Body of pancreas (tissue), 4 donors: ENCODE data around the gene TTC13.
"Not testable (repeated sequence)": the region's sequence is repeated elsewhere in the genome, so short reads cannot be mapped to it uniquely, and the experiment has no call there.

Experiments used
- POLR2A ChIP-seq, 3 donors: fragments of 450-650 bp; IDR thresholded peaks; one replicate each; pipeline ENCODE4 v1.6.1; 2016; ENCODE audit warnings: antibody characterized with exemption in 3 of 3, mild to moderate bottlenecking in 2 of 3
- TF ChIP-seq, protein P1 (sequence below), 7 experiments: fragments of 450-650 bp in 4 of 7; fragments of 200-600 bp in 3 of 7; sonication (generic) in 3 of 7; IDR thresholded peaks; one replicate each; pipeline ENCODE4 v1.5.1; 2016 to 2019; ENCODE audit warnings: antibody characterized with exemption in 7 of 7

DNA sequence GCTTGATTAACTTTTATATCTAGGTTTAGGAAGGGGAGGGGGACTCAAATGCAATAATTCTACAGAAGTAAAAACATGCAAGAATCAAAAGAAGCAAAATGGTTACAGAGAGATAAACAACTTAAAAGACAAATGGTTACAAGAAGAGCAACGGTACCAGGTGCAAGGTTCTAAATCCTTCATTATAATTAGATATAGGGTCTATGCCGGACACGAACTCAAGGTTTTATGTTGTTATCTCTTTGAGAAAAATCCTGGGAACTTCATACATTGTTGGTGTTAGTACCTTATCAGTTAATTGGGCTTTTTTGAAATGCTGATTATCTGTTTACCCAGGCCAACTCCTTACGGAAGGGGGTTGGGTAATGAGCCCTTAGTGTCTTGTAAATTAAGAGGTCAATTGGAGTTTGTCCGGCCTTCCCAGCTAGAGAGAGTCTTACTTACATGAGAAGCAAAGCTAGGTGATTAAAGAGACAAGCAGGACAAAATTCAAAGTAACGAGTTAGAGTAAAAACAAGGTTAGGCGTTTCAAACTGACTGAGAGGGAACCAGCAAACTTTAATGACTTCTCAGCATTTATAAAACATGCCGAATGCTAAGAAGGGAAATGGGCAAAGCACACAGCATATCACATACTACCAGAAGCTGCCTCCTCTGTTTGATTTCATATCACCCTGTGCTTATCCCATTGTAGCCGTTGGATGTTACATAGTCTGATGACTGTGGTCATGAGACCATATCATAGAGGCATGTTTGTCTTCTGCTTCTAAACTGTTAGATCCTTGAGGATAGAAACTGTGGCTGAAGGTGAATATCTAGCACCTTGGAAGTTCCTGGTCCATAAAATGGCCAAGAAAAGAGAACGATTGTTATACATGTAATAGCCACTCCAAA is 6.2 kb upstream of the TTC13 start:
- TF ChIP-seq, protein P1, sequence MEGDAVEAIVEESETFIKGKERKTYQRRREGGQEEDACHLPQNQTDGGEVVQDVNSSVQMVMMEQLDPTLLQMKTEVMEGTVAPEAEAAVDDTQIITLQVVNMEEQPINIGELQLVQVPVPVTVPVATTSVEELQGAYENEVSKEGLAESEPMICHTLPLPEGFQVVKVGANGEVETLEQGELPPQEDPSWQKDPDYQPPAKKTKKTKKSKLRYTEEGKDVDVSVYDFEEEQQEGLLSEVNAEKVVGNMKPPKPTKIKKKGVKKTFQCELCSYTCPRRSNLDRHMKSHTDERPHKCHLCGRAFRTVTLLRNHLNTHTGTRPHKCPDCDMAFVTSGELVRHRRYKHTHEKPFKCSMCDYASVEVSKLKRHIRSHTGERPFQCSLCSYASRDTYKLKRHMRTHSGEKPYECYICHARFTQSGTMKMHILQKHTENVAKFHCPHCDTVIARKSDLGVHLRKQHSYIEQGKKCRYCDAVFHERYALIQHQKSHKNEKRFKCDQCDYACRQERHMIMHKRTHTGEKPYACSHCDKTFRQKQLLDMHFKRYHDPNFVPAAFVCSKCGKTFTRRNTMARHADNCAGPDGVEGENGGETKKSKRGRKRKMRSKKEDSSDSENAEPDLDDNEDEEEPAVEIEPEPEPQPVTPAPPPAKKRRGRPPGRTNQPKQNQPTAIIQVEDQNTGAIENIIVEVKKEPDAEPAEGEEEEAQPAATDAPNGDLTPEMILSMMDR (IDR thresholded peaks at IDR 0.05): not testable (repeated sequence)
- TF ChIP-seq POLR2A (IDR thresholded peaks at IDR 0.05): not testable (repeated sequence)
